T-helper 1 cell treated with Interleukin-12 subunit alpha and Interleukin-12 subunit beta and Interleukin-4 antibody, amounts not matched to agents 30 ng/mL and 1 ng/mL, for 36 hours (primary cell): ENCODE results near the gene TGM1. TPM values are rescaled to one million over a fixed set of nuclear protein-coding genes. Genes with fewer than 3 reads are reported as not detected.
"Not testable (repeated sequence)": the region's sequence is repeated elsewhere in the genome, so short reads cannot be mapped to it uniquely, and the experiment has no call there.

Experiments used
- intact Hi-C: fragments of 100-400 bp; cut with micrococcal nuclease; formaldehyde crosslinking; loops from one replicate; pipeline ENCODE4 v1.15.1; 2024
- total RNA-seq: library from RNA; stranded (reverse); gene quantifications from 2 replicates; pipeline ENCODE4 v1.2.3, GENCODE V29; 2022

Gene TGM1
- total RNA-seq, 1 donor from 2014 or later: 6.4 TPM

- intact Hi-C loops: no loop called here
These were observed 26.9 kb downstream of the TGM1 start for GRCh38 chr14:24235804-24236688.

GRCh38 chr14:24234095-24235005, 28.6 kb downstream of the TGM1 start:
- intact Hi-C loops: no loop called here

GRCh38 chr14:24233538-24233866, 29.5 kb downstream of the TGM1 start:
- intact Hi-C loops: no loop called here

GRCh38 chr14:24232645-24233537, 30.1 kb downstream of the TGM1 start, which contains the start of gene GMPR2:
TSS of gene GMPR2 (plus strand) at chr14:24232929. CDS start at chr14:24233254, 325 bp downstream.
- intact Hi-C loops: loop anchor here (1.0 kb wide), 12 partner anchors 9 to 209 kb away; partner anchors contain the start of genes DCAF11, DHRS1, EMC9 and IPO4

GRCh38 chr14:24232121-24232644, 30.8 kb downstream of the TGM1 start, which contains the start of gene NEDD8:
TSS of gene NEDD8 (minus strand) at chr14:24232367. CDS start at chr14:24232267, 100 bp downstream.
- intact Hi-C loops: loop anchor here (1.0 kb wide), 12 partner anchors 10 to 210 kb away; partner anchors contain the start of genes DCAF11, DHRS1, EMC9 and IPO4

GRCh38 chr14:24231263-24232120, 31.5 kb downstream of the TGM1 start:
- intact Hi-C loops: loop anchor here (1.0 kb wide), 12 partner anchors 11 to 211 kb away; partner anchors contain the start of genes DCAF11, DHRS1, EMC9 and IPO4

GRCh38 chr14:24228902-24229301, 34.1 kb downstream of the TGM1 start:
- intact Hi-C loops: no loop called here

- intact Hi-C loops: no loop called here
These were observed 36.5 kb downstream of the TGM1 start for GRCh38 chr14:24226473-24226872.

GRCh38 chr14:24224618-24225071, 38.3 kb downstream of the TGM1 start:
- intact Hi-C loops: no loop called here

- intact Hi-C loops: not testable (repeated sequence)
These were observed 40.0 kb downstream of the TGM1 start for GRCh38 chr14:24222987-24223386.

GRCh38 chr14:24219521-24219920, 43.5 kb downstream of the TGM1 start:
- intact Hi-C loops: loop anchor here (10.0 kb wide), 1 partner anchor 455 kb away; no protein-coding TSS in a partner anchor

- intact Hi-C loops: loop anchor here (10.0 kb wide), 1 partner anchor 456 kb away; no protein-coding TSS in a partner anchor
These were observed 43.9 kb downstream of the TGM1 start for GRCh38 chr14:24219080-24219479.

- intact Hi-C loops: loop anchor here (1.0 to 10.0 kb wide), 8 partner anchors 15 to 458 kb away; partner anchors contain the start of genes GMPR2, NEDD8, RABGGTA and RNF31
These were observed 46.1 kb downstream of the TGM1 start for GRCh38 chr14:24216876-24217275.

GRCh38 chr14:24216345-24216699, 46.7 kb downstream of the TGM1 start:
- intact Hi-C loops: loop anchor here (1.0 to 10.0 kb wide), 8 partner anchors 16 to 458 kb away; partner anchors contain the start of genes GMPR2, NEDD8, RABGGTA and RNF31

GRCh38 chr14:24215495-24216344, 47.3 kb downstream of the TGM1 start, which contains the start of gene MDP1:
TSS of gene MDP1 (minus strand) at chr14:24216066. CDS start at chr14:24215955, 111 bp downstream.
- intact Hi-C loops: loop anchor here (1.0 to 10.0 kb wide), 8 partner anchors 17 to 459 kb away; partner anchors contain the start of genes GMPR2, NEDD8, RABGGTA and RNF31

GRCh38 chr14:24213866-24214662, 48.9 kb downstream of the TGM1 start:
- intact Hi-C loops: loop anchor here (1.0 to 10.0 kb wide), 11 partner anchors 19 to 892 kb away; partner anchors contain the start of genes DCAF11, DHRS1, EMC9 and IPO4
